Fibroblast of lung (primary cell): Measurements from ENCODE around the gene EPHA1. TPM values are rescaled to one million over a fixed set of nuclear protein-coding genes. Genes with fewer than 3 reads are reported as not detected.
A peak's percentile ranks its signal among the peaks of the same experiment; 100 is the strongest.

Experiments used
- DNase-seq, 2 donors: peaks; one replicate each; pipeline versions ENCODE4 v3.0.0 to v3.0.0-alpha.2; 2010; ENCODE audit warnings: low read depth in 2 of 2
- H2AFZ ChIP-seq: 2 replicates; pipeline ENCODE4 v1.5.1; 2012; ENCODE audit warnings: low read length, control low read depth, inconsistent platforms
- H3K27ac ChIP-seq: 2 replicates; pipeline ENCODE4 v1.5.1; 2011; ENCODE audit warnings: low read length, control low read depth; ENCODE audit not compliant: insufficient read depth
- H3K27me3 ChIP-seq: 2 replicates; pipeline ENCODE4 v1.5.1; 2011; ENCODE audit warnings: mild to moderate bottlenecking, low read length; ENCODE audit not compliant: control insufficient read depth, insufficient read depth
- H3K36me3 ChIP-seq: 2 replicates; pipeline ENCODE4 v1.5.1; 2011; ENCODE audit warnings: low read length; ENCODE audit not compliant: control insufficient read depth, insufficient read depth
- H3K4me1 ChIP-seq: 2 replicates; pipeline ENCODE4 v1.5.1; 2011; ENCODE audit warnings: low read length; ENCODE audit not compliant: control insufficient read depth, insufficient read depth; ENCODE audit errors: extremely low read depth
- H3K4me2 ChIP-seq: 2 replicates; pipeline ENCODE4 v1.5.1; 2011; ENCODE audit warnings: low read length, control low read depth; ENCODE audit not compliant: insufficient read depth; ENCODE audit errors: extremely low read depth
- H3K4me3 ChIP-seq, 4 experiments: fragments of 200-600 bp in 1 of 4; sonication (generic) in 1 of 4; replicated peaks in 1 of 4; 2 replicates each; pipeline ENCODE4 v1.5.1; 2011 to 2016; ENCODE audit warnings: low read length in 4 of 4, low read depth in 3 of 4, mild to moderate bottlenecking in 3 of 4, control low read depth in 2 of 4, inconsistent platforms in 1 of 4, mixed read lengths in 1 of 4; ENCODE audit not compliant: insufficient read depth in 1 of 4; ENCODE audit errors: control extremely low read depth in 1 of 4
- H3K79me2 ChIP-seq: 2 replicates; pipeline ENCODE4 v1.5.1; 2012; ENCODE audit warnings: mild to moderate bottlenecking, low read length, inconsistent platforms; ENCODE audit not compliant: control insufficient read depth, insufficient read depth
- H3K9ac ChIP-seq: 2 replicates; pipeline ENCODE4 v1.5.1; 2011; ENCODE audit warnings: mild to moderate bottlenecking, low read length, control low read depth; ENCODE audit not compliant: insufficient read depth
- H3K9me3 ChIP-seq: 2 replicates; pipeline ENCODE4 v1.5.1; 2012; ENCODE audit warnings: low read depth, low read length; ENCODE audit not compliant: control insufficient read depth, insufficient read depth
- H4K20me1 ChIP-seq: 2 replicates; pipeline ENCODE4 v1.5.1; 2011; ENCODE audit warnings: low read length; ENCODE audit not compliant: control insufficient read depth, insufficient read depth; ENCODE audit errors: extremely low read depth
- CTCF ChIP-seq, 2 donors: IDR thresholded peaks in 1 of 2; conservative IDR thresholded peaks in 1 of 2; 1 replicate in 1 of 2; 2 replicates in 1 of 2; pipeline ENCODE4 v1.5.1; 2011 to 2012; ENCODE audit warnings: low read length in 2 of 2, control low read depth in 1 of 2, inconsistent platforms in 1 of 2, low read depth in 1 of 2, mild to moderate bottlenecking in 1 of 2
- EZH2 ChIP-seq: IDR thresholded peaks from 2 replicates; pipeline ENCODE4 v1.5.1; 2012; ENCODE audit warnings: low read length, control low read depth, mild to moderate bottlenecking; ENCODE audit errors: missing control alignments
- polyA plus RNA-seq, 2 donors: library from polyadenylated mRNA; depleted of rRNA in 1 of 2; stranded (reverse) in 1 of 2; unstranded in 1 of 2; fragments of >200 nt; gene quantifications; 2 replicates each; pipeline ENCODE4 v1.2.1, GENCODE V29; 2011 to 2012; ENCODE audit warnings: missing spikeins in 1 of 2
- total RNA-seq: library from RNA; depleted of rRNA; stranded (reverse); fragments of >200 nt; gene quantifications from 2 replicates; pipeline ENCODE4 v1.2.1, GENCODE V29; 2014

EPHA1 gene
- total and polyA plus RNA-seq, 2 donors (not counting 1 experiment from before 2014, with no cell fraction given) = under 0.01 to 0.09 TPM

GRCh38 chr7:143347950-143348349 is 60.7 kb downstream of the EPHA1 start:
- TF ChIP-seq CTCF (conservative IDR thresholded peaks at IDR 0.05 in 1 of 2, IDR thresholded peaks at IDR 0.05 in 1 of 2; ENCODE audit: low read depth in 1 of 2, low read length in 2 of 2) (no peak), EZH2 (no peak)
- Histone ChIP-seq H2AFZ (no peak overlapping the region), H3K4me2 (no peak overlapping the region), H3K4me3 (no peak overlapping the region), H3K36me3 (no peaks in the 10 kb centered on the region), H3K27me3 (peaks cover 27% of the 10 kb centered on the region), H3K79me2 (no peaks in the 10 kb centered on the region), H3K9ac (no peak overlapping the region), H3K27ac (no peak overlapping the region), H3K9me3 (no peaks in the 10 kb centered on the region), H3K4me1 (no peaks in the 10 kb centered on the region), H4K20me1 (no peaks in the 10 kb centered on the region)
- no peak for DNase-seq

- no peak overlapping the region for H3K9ac ChIP-seq
- no peaks in the 10 kb centered on the region for H3K79me2 ChIP-seq
- no peak overlapping the region for H3K27ac ChIP-seq
- H3K4me2 ChIP-seq = no peak overlapping the region
- TF ChIP-seq CTCF (conservative IDR thresholded peaks at IDR 0.05 in 1 of 2, IDR thresholded peaks at IDR 0.05 in 1 of 2; ENCODE audit: low read depth in 1 of 2, low read length in 2 of 2) (no peak), EZH2 (no peak)
- no peak overlapping the region for H2AFZ ChIP-seq
- peaks cover 23% of the 10 kb centered on the region for H3K27me3 ChIP-seq
- H3K36me3 ChIP-seq = no peaks in the 10 kb centered on the region
- H4K20me1 ChIP-seq = no peaks in the 10 kb centered on the region
- H3K4me1 ChIP-seq = no peaks in the 10 kb centered on the region
- no peaks in the 10 kb centered on the region for H3K9me3 ChIP-seq
- no peak overlapping the region for H3K4me3 ChIP-seq
- DNase-seq = no peak
Measured at GRCh38 chr7:143346018-143346417, 62.6 kb downstream of the EPHA1 start.

GRCh38 chr7:143345428-143345900 is 63.2 kb downstream of the EPHA1 start:
- no peak for TF ChIP-seq EZH2
- peak; percentile 23 to 54 for TF ChIP-seq CTCF (conservative IDR thresholded peaks at IDR 0.05 in 1 of 2, IDR thresholded peaks at IDR 0.05 in 1 of 2; ENCODE audit: low read depth in 1 of 2, low read length in 2 of 2)
- no peak overlapping the region for H3K9ac ChIP-seq
- H3K79me2 ChIP-seq = no peaks in the 10 kb centered on the region
- no peaks in the 10 kb centered on the region for H4K20me1 ChIP-seq
- no peaks in the 10 kb centered on the region for H3K36me3 ChIP-seq
- H3K9me3 ChIP-seq = no peaks in the 10 kb centered on the region
- no peak overlapping the region for H3K27ac ChIP-seq
- H3K4me3 ChIP-seq = no peak overlapping the region
- peak overlapping the region; percentile 23 for H3K4me2 ChIP-seq
- DNase-seq = peak; percentile 49
- peak overlapping the region; percentile 14 for H2AFZ ChIP-seq
- H3K27me3 ChIP-seq = peaks cover 23% of the 10 kb centered on the region
- H3K4me1 ChIP-seq = no peaks in the 10 kb centered on the region
